Transverse colon (tissue), 4 donors: ENCODE data around the gene IKZF1. TPM values are rescaled to one million over a fixed set of nuclear protein-coding genes. Genes with fewer than 3 reads are reported as not detected.

Experiments used
- DNase-seq: peaks from one replicate; pipeline ENCODE4 v3.0.0-alpha.2; 2019
- H3K27ac ChIP-seq, 4 donors: fragments of 200-600 bp; sonication (generic); 2 replicates each; pipeline ENCODE4 v1.5.1; 2016 to 2018; ENCODE audit warnings: inconsistent platforms in 4 of 4
- H3K27me3 ChIP-seq: fragments of 200-600 bp; sonication (generic); 2 replicates; pipeline ENCODE4 v1.5.1; 2017; ENCODE audit warnings: inconsistent platforms
- H3K36me3 ChIP-seq, 4 donors: fragments of 200-600 bp; sonication (generic); 2 replicates each; pipeline ENCODE4 v1.5.1; 2017 to 2019; ENCODE audit warnings: inconsistent platforms in 4 of 4
- H3K4me1 ChIP-seq, 4 donors: fragments of 200-600 bp; sonication (generic); 2 replicates each; pipeline ENCODE4 v1.5.1; 2017 to 2020; ENCODE audit warnings: inconsistent platforms in 4 of 4
- H3K4me3 ChIP-seq, 4 donors: fragments of 200-600 bp; sonication (generic); 1 replicate in 1 of 4; 2 replicates in 3 of 4; pipeline versions ENCODE4 v1.5.1 to v1.6.1; 2017 to 2019; ENCODE audit warnings: inconsistent platforms in 4 of 4
- H3K9me3 ChIP-seq, 2 donors: fragments of 200-600 bp; sonication (generic); 2 replicates each; pipeline ENCODE4 v1.5.1; 2017 to 2019; ENCODE audit warnings: inconsistent platforms in 2 of 2
- EP300 ChIP-seq: sonication (generic); formaldehyde crosslinking; IDR thresholded peaks from one replicate; pipeline ENCODE4 v1.6.1; 2017; ENCODE audit warnings: antibody characterized with exemption, low read depth
- POLR2A ChIP-seq: fragments of 450-650 bp; IDR thresholded peaks from one replicate; pipeline ENCODE4 v1.6.1; 2016; ENCODE audit warnings: antibody characterized with exemption, mild to moderate bottlenecking, moderate library complexity
- POLR2AphosphoS5 ChIP-seq, 3 donors: sonication (generic); formaldehyde crosslinking; IDR thresholded peaks; one replicate each; pipeline ENCODE4 v1.6.1; 2016; ENCODE audit warnings: antibody characterized with exemption in 3 of 3
- WGBS, 2 donors: methylation state at CpG; one replicate each; pipeline ENCODE4 v1.1.5; 2018; ENCODE audit warnings: low coverage in 1 of 2; 5-methylcytosine and 5-hydroxymethylcytosine counted together
- in situ Hi-C, 4 donors: fragments of 200-750 bp; cut with MboI; loops; one replicate each; pipeline versions ENCODE4 v1.15.0 to v1.15.1; 2017; ENCODE audit warnings: low sequenced_read_pairs in 3 of 4, low pct_ligation_motif_present in 1 of 4, low pct_unique_long_range_greater_than_20kb in 1 of 4
- intact Hi-C: fragments of 100-400 bp; cut with DNase I; formaldehyde crosslinking; loops from one replicate; pipeline ENCODE4 v1.15.1; 2023; ENCODE audit warnings: low total_unique reads
- total RNA-seq, 4 donors: library from RNA; depleted of rRNA; stranded (reverse); fragments of >200 nt; gene quantifications; one replicate each; pipeline ENCODE4 v1.1.0, GENCODE V29; 2016
- TF ChIP-seq, protein P1 (sequence below), 5 experiments: fragments of 200-600 bp in 3 of 5; fragments of 450-650 bp in 2 of 5; sonication (generic) in 3 of 5; IDR thresholded peaks; 1 replicate in 2 of 5; 2 replicates in 3 of 5; pipeline ENCODE4 v1.5.1; 2016 to 2017; ENCODE audit warnings: antibody characterized with exemption in 5 of 5, inconsistent platforms in 3 of 5, mild to moderate bottlenecking in 2 of 5, moderate library complexity in 1 of 5

The IKZF1 gene
- total RNA-seq, 4 donors from 2014 or later: 9.2 to 116 (median 29.1) TPM

DNA sequence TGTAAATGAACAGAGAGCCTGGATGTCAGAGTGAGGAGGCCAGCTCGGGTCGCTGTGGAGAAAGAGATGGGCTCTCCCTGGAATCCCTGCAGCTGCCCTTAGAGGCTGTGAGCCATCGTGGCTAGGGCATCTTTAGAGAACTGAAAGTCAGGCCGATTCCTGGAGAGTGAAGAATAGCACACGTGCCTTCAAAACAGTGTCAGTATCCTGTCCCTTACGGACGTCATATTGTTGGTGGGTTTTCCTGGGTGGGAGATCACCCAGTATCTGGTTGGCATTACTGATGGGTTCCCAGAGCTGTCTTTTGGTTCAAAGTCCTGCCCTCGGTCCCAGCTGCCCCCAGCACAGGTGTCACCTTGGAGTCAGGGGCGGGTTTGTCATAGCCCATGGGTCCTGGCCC, 25.3 kb downstream of the IKZF1 start:
- TF ChIP-seq EP300 (no peak), POLR2A (no peak), POLR2AphosphoS5 (IDR thresholded peaks at IDR 0.05) (no peak)
- TF ChIP-seq, protein P1, sequence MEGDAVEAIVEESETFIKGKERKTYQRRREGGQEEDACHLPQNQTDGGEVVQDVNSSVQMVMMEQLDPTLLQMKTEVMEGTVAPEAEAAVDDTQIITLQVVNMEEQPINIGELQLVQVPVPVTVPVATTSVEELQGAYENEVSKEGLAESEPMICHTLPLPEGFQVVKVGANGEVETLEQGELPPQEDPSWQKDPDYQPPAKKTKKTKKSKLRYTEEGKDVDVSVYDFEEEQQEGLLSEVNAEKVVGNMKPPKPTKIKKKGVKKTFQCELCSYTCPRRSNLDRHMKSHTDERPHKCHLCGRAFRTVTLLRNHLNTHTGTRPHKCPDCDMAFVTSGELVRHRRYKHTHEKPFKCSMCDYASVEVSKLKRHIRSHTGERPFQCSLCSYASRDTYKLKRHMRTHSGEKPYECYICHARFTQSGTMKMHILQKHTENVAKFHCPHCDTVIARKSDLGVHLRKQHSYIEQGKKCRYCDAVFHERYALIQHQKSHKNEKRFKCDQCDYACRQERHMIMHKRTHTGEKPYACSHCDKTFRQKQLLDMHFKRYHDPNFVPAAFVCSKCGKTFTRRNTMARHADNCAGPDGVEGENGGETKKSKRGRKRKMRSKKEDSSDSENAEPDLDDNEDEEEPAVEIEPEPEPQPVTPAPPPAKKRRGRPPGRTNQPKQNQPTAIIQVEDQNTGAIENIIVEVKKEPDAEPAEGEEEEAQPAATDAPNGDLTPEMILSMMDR (IDR thresholded peaks at IDR 0.05): no peak
- H3K4me3 ChIP-seq: no peak overlapping the region
- in situ Hi-C loops (no loop called here), intact Hi-C loops (no loop called here)
- DNase-seq: peak; percentile 50
- H3K36me3 ChIP-seq: no peaks in the 10 kb centered on the region
- 60 to 81% methylated on average over 1 to 7 of the region's 9 CpGs for WGBS, 2 donors
- no peaks in the 10 kb centered on the region for H3K27me3 ChIP-seq
- H3K9me3 ChIP-seq: no peaks in the 10 kb centered on the region
- H3K4me1 ChIP-seq: peaks cover 0 to 5% (median 0%) of the 10 kb centered on the region in 4 donors
- peak overlapping the region; percentile 37 to 72 (median 55) for H3K27ac ChIP-seq

GRCh38 chr7:50330254-50330653, 25.7 kb downstream of the IKZF1 start:
- no peak for DNase-seq
- intact Hi-C loops (no loop called here), in situ Hi-C loops (no loop called here)
- Histone ChIP-seq H3K36me3 (no peaks in the 10 kb centered on the region), H3K4me1 (peaks cover 0 to 5% (median 0%) of the 10 kb centered on the region in 4 donors), H3K27ac (peak overlapping the region; percentile 37 to 72 (median 55)), H3K9me3 (no peaks in the 10 kb centered on the region), H3K4me3 (no peak overlapping the region), H3K27me3 (no peaks in the 10 kb centered on the region)
- WGBS, 2 donors: 60 to 69% methylated on average over 4 of the region's 4 CpGs
- TF ChIP-seq POLR2AphosphoS5 (IDR thresholded peaks at IDR 0.05): no peak
- no peak for TF ChIP-seq EP300
- TF ChIP-seq, protein P1 (IDR thresholded peaks at IDR 0.05): no peak

DNA sequence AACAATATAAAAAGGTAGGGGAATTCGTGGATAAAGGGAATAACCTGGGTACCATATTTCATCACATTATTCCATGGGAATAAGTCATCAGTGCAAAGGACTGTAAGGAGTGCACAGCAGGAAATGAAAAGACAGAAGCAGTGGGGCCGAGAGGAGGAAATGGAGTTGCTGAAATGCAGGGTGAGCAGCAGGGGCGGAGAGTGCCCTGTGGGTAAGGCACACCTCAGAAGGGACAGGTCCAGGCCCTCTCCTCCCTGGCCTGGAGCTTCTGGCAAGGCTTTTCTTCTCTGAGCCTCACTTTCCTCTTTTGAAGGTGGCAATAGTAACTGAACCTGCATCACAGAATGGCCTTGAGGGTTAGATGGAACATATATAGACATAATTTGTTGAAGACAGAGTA, 26.2 kb downstream of the IKZF1 start:
- intact Hi-C loops (no loop called here), in situ Hi-C loops (no loop called here)
- H3K27me3 ChIP-seq: no peaks in the 10 kb centered on the region
- TF ChIP-seq POLR2AphosphoS5 (IDR thresholded peaks at IDR 0.05) (no peak), EP300 (no peak), POLR2A (no peak)
- TF ChIP-seq, protein P1 (IDR thresholded peaks at IDR 0.05): no peak
- H3K27ac ChIP-seq: peak overlapping the region; percentile 37 to 72 (median 55)
- DNase-seq: no peak
- H3K4me1 ChIP-seq: peaks cover 0 to 5% (median 0%) of the 10 kb centered on the region in 4 donors
- H3K36me3 ChIP-seq: no peaks in the 10 kb centered on the region
- H3K4me3 ChIP-seq: no peak overlapping the region
- no peaks in the 10 kb centered on the region for H3K9me3 ChIP-seq
- 30 to 40% methylated on average over 2 to 3 of the region's 3 CpGs for WGBS, 2 donors

- no peaks in the 10 kb centered on the region for H3K9me3 ChIP-seq
- TF ChIP-seq POLR2A (no peak), EP300 (no peak), POLR2AphosphoS5 (IDR thresholded peaks at IDR 0.05) (no peak)
- TF ChIP-seq, protein P1 (IDR thresholded peaks at IDR 0.05): no peak
- intact Hi-C loops: no loop called here
- in situ Hi-C loops: no loop called here
- H3K36me3 ChIP-seq: no peaks in the 10 kb centered on the region
- WGBS, 2 donors: 37 to 44% methylated on average over 2 of the region's 2 CpGs
- H3K4me1 ChIP-seq: peaks cover 0 to 5% (median 0%) of the 10 kb centered on the region in 4 donors
- H3K4me3 ChIP-seq: no peak overlapping the region
- no peak for DNase-seq
- H3K27me3 ChIP-seq: no peaks in the 10 kb centered on the region
- H3K27ac ChIP-seq: peak overlapping the region in 3 of 4 donors; percentile 50 to 72 (median 60)
These were observed 27.2 kb downstream of the IKZF1 start for GRCh38 chr7:50331564-50332208.
